GM12874 (cell line): ENCODE results near the gene DIABLO.

Source experiments
- CTCF ChIP-seq: IDR thresholded peaks from 2 replicates; pipeline ENCODE4 v1.5.1; 2011; ENCODE audit warnings: low read depth, mild to moderate bottlenecking, control low read depth, low read length, moderate library complexity; ENCODE audit not compliant: insufficient read depth

DIABLO gene

GRCh38 chr12:122228092-122228491 lies 2.2 kb upstream of the DIABLO start:
- TF ChIP-seq CTCF, result no peak

- TF ChIP-seq CTCF, result no peak
These were observed 1.5 kb upstream of the DIABLO start for GRCh38 chr12:122227341-122227740.

- TF ChIP-seq CTCF, result no peak
These were observed 694 bp upstream of the DIABLO start for GRCh38 chr12:122226366-122227125.

- TF ChIP-seq CTCF, result no peak
These were observed 9.4 kb downstream of the DIABLO start for GRCh38 chr12:122216445-122216844.

- TF ChIP-seq CTCF, result no peak
These were observed 10.1 kb downstream of the DIABLO start for GRCh38 chr12:122215771-122216170.

- TF ChIP-seq CTCF, result no peak
These were observed 17.6 kb downstream of the DIABLO start for GRCh38 chr12:122208073-122208820.

GRCh38 chr12:122207391-122207790 lies 18.5 kb downstream of the DIABLO start:
- no peak for TF ChIP-seq CTCF
